ENCODE results near the gene ASCC3.

ASCC3 gene

GRCh38 chr6:100565439-100566104 is 315.6 kb downstream of the ASCC3 start:
- Histone ChIP-seq H3K27ac (ENCODE audit: low read depth, low read length, poor library complexity, severe bottlenecking) (no peak overlapping the region), H3K9me3 (ENCODE audit: low read length) (no peaks in the 10 kb centered on the region), H3K79me2 (ENCODE audit: insufficient read depth, low read length) (no peaks in the 10 kb centered on the region), H3K9me2 (ENCODE audit: low read depth, low read length) (no peaks in the 10 kb centered on the region), H3K27me3 (ENCODE audit: insufficient read depth, low read length) (no peaks in the 10 kb centered on the region), H3K9ac (ENCODE audit: low read length) (no peak overlapping the region), H3K4me3 (ENCODE audit: low read depth, low read length, poor library complexity, severe bottlenecking) (no peak overlapping the region), H2AFZ (ENCODE audit: low read length) (no peak overlapping the region), H3K4me2 (ENCODE audit: low read length) (no peak overlapping the region), H3F3A (ENCODE audit: insufficient read depth, low read length) (0 out of 2 replicates have a peak, but pooled peaks cover 3% of the 10 kb centered on the region), H4K20me1 (ENCODE audit: insufficient read depth, low read length) (no peaks in the 10 kb centered on the region), H3K36me3 (ENCODE audit: insufficient read depth, low read length) (peaks cover 9% of the 10 kb centered on the region; the same call in 1 of the 2 replicates), H3K4me1 (ENCODE audit: insufficient read depth, low read length, severe bottlenecking) (no peaks in the 10 kb centered on the region)
- TF ChIP-seq CTCF (IDR thresholded peaks at IDR 0.05; ENCODE audit: low read length) (no peak), EZH2 (IDR thresholded peaks at IDR 0.05; ENCODE audit: borderline replicate concordance, low read length) (no peak)

GRCh38 chr6:100559859-100560258 is 321.3 kb downstream of the ASCC3 start:
- Histone ChIP-seq H3K36me3 (ENCODE audit: insufficient read depth, low read length) (0 out of 2 replicates have a peak, but pooled peaks cover 5% of the 10 kb centered on the region), H3K4me3 (ENCODE audit: low read depth, low read length, poor library complexity, severe bottlenecking) (no peak overlapping the region), H3K4me2 (ENCODE audit: low read length) (no peak overlapping the region), H3K9ac (ENCODE audit: low read length) (no peak overlapping the region), H3K79me2 (ENCODE audit: insufficient read depth, low read length) (no peaks in the 10 kb centered on the region), H3K9me2 (ENCODE audit: low read depth, low read length) (no peaks in the 10 kb centered on the region), H3K27ac (ENCODE audit: low read depth, low read length, poor library complexity, severe bottlenecking) (no peak overlapping the region), H3K9me3 (ENCODE audit: low read length) (0 out of 2 replicates have a peak, but pooled peaks cover 2% of the 10 kb centered on the region), H2AFZ (ENCODE audit: low read length) (no peak overlapping the region), H3K4me1 (ENCODE audit: insufficient read depth, low read length, severe bottlenecking) (no peaks in the 10 kb centered on the region), H3K27me3 (ENCODE audit: insufficient read depth, low read length) (no peaks in the 10 kb centered on the region), H3F3A (ENCODE audit: insufficient read depth, low read length) (no peaks in the 10 kb centered on the region), H4K20me1 (ENCODE audit: insufficient read depth, low read length) (no peaks in the 10 kb centered on the region)
- TF ChIP-seq EZH2 (IDR thresholded peaks at IDR 0.05; ENCODE audit: borderline replicate concordance, low read length): no peak
- no peak for TF ChIP-seq CTCF (IDR thresholded peaks at IDR 0.05; ENCODE audit: low read length)

GRCh38 chr6:100554228-100554627 is 326.9 kb downstream of the ASCC3 start:
- no peaks in the 10 kb centered on the region for H4K20me1 ChIP-seq (ENCODE audit: insufficient read depth, low read length)
- no peak overlapping the region for H2AFZ ChIP-seq (ENCODE audit: low read length)
- 0 out of 2 replicates have a peak, but pooled peaks cover 4% of the 10 kb centered on the region for H3K36me3 ChIP-seq (ENCODE audit: insufficient read depth, low read length)
- H3K79me2 ChIP-seq (ENCODE audit: insufficient read depth, low read length): no peaks in the 10 kb centered on the region
- no peaks in the 10 kb centered on the region for H3K27me3 ChIP-seq (ENCODE audit: insufficient read depth, low read length)
- H3K9ac ChIP-seq (ENCODE audit: low read length): no peak overlapping the region
- no peak overlapping the region for H3K27ac ChIP-seq (ENCODE audit: low read depth, low read length, poor library complexity, severe bottlenecking)
- H3K4me3 ChIP-seq (ENCODE audit: low read depth, low read length, poor library complexity, severe bottlenecking): no peak overlapping the region
- H3K4me2 ChIP-seq (ENCODE audit: low read length): no peak overlapping the region
- TF ChIP-seq CTCF (IDR thresholded peaks at IDR 0.05; ENCODE audit: low read length): no peak
- no peak for TF ChIP-seq EZH2 (IDR thresholded peaks at IDR 0.05; ENCODE audit: borderline replicate concordance, low read length)
- no peaks in the 10 kb centered on the region for H3K9me2 ChIP-seq (ENCODE audit: low read depth, low read length)
- no peaks in the 10 kb centered on the region for H3K4me1 ChIP-seq (ENCODE audit: insufficient read depth, low read length, severe bottlenecking)
- H3K9me3 ChIP-seq (ENCODE audit: low read length): 0 out of 2 replicates have a peak, but pooled peaks cover 2% of the 10 kb centered on the region
- no peaks in the 10 kb centered on the region for H3F3A ChIP-seq (ENCODE audit: insufficient read depth, low read length)

All from OCI-LY1 (cell line).